Chondrocyte (in vitro differentiated cells): Measurements from ENCODE around the gene ITPKB. TPM values are rescaled to one million over a fixed set of nuclear protein-coding genes. Genes with fewer than 3 reads are reported as not detected.

Experiments used
- DNase-seq: peaks from one replicate; pipeline ENCODE4 v3.0.0; 2021; ENCODE audit warnings: mixed read lengths, low spot score
- H3K27ac Mint-ChIP-seq: one replicate; pipeline ENCODE4 v1.8.0; 2021; ENCODE audit warnings: mild to moderate bottlenecking, moderate library complexity, mixed read lengths; ENCODE audit not compliant: unreplicated experiment
- H3K27me3 Mint-ChIP-seq: 2 replicates; pipeline ENCODE4 v1.8.0; 2021; ENCODE audit warnings: low read depth, mixed read lengths
- H3K36me3 Mint-ChIP-seq: 2 replicates; pipeline ENCODE4 v1.8.0; 2021; ENCODE audit warnings: low read depth, mixed read lengths
- H3K4me1 Mint-ChIP-seq: 2 replicates; pipeline ENCODE4 v1.8.0; 2021; ENCODE audit warnings: low read depth, mild to moderate bottlenecking, mixed read lengths
- H3K4me3 Mint-ChIP-seq: one replicate; pipeline ENCODE4 v1.8.0; 2021; ENCODE audit warnings: mild to moderate bottlenecking, moderate library complexity, mixed read lengths; ENCODE audit not compliant: unreplicated experiment
- H3K9me3 Mint-ChIP-seq: 2 replicates; pipeline ENCODE4 v1.8.0; 2021; ENCODE audit warnings: low read depth, mixed read lengths
- CTCF ChIP-seq: fragments of 200-600 bp; sonication (generic); IDR thresholded peaks from 2 replicates; pipeline ENCODE4 v1.5.0; 2021; ENCODE audit warnings: antibody characterized with exemption, mild to moderate bottlenecking, moderate library complexity
- total RNA-seq: library from RNA; stranded (reverse); gene quantifications from 3 replicates; pipeline ENCODE4 v1.2.1, GENCODE V29; 2021

The ITPKB gene
- total RNA-seq, 1 donor from 2014 or later: 13.4 TPM

GRCh38 chr1:226733876-226734275, 5.2 kb downstream of the ITPKB start:
- H3K27me3 Mint-ChIP-seq: no peaks in the 10 kb centered on the region

GRCh38 chr1:226733304-226733703, 5.8 kb downstream of the ITPKB start:
- H3K4me1 Mint-ChIP-seq: peaks cover 11% of the 10 kb centered on the region
- peaks cover 7% of the 10 kb centered on the region for H3K36me3 Mint-ChIP-seq
- H3K9me3 Mint-ChIP-seq: no peaks in the 10 kb centered on the region
- no peak overlapping the region for H3K4me3 Mint-ChIP-seq
- H3K27ac Mint-ChIP-seq: no peak overlapping the region
- DNase-seq: no peak
- no peaks in the 10 kb centered on the region for H3K27me3 Mint-ChIP-seq
- TF ChIP-seq CTCF: no peak

More at GRCh38 chr1:226733876-226734275, 5.2 kb downstream of the ITPKB start:
- Mint-ChIP-seq H3K27ac (no peak overlapping the region), H3K4me1 (peaks cover 11% of the 10 kb centered on the region), H3K4me3 (no peak overlapping the region), H3K9me3 (no peaks in the 10 kb centered on the region), H3K36me3 (peaks cover 7% of the 10 kb centered on the region)
- TF ChIP-seq CTCF: no peak
- DNase-seq: no peak

- no peak for DNase-seq
- Mint-ChIP-seq H3K27ac (no peak overlapping the region), H3K36me3 (peaks cover 7% of the 10 kb centered on the region), H3K27me3 (no peaks in the 10 kb centered on the region), H3K4me1 (peaks cover 11% of the 10 kb centered on the region), H3K9me3 (no peaks in the 10 kb centered on the region), H3K4me3 (no peak overlapping the region)
- no peak for TF ChIP-seq CTCF
These were observed 6.2 kb downstream of the ITPKB start for GRCh38 chr1:226732856-226733291.

- H3K4me3 Mint-ChIP-seq: no peak overlapping the region
- TF ChIP-seq CTCF: no peak
- H3K4me1 Mint-ChIP-seq: peaks cover 14% of the 10 kb centered on the region
- DNase-seq: no peak
- no peak overlapping the region for H3K27ac Mint-ChIP-seq
- peaks cover 7% of the 10 kb centered on the region for H3K36me3 Mint-ChIP-seq
- H3K9me3 Mint-ChIP-seq: no peaks in the 10 kb centered on the region
- H3K27me3 Mint-ChIP-seq: no peaks in the 10 kb centered on the region
These were observed 7.7 kb downstream of the ITPKB start for GRCh38 chr1:226731257-226731893.

- peaks cover 7% of the 10 kb centered on the region for H3K36me3 Mint-ChIP-seq
- H3K27ac Mint-ChIP-seq: no peak overlapping the region
- H3K4me1 Mint-ChIP-seq: peaks cover 14% of the 10 kb centered on the region
These were observed 8.2 kb downstream of the ITPKB start for GRCh38 chr1:226730836-226731235.

More at GRCh38 chr1:226730836-226731235, 8.2 kb downstream of the ITPKB start:
- no peaks in the 10 kb centered on the region for H3K9me3 Mint-ChIP-seq
- no peaks in the 10 kb centered on the region for H3K27me3 Mint-ChIP-seq
- DNase-seq: no peak
- H3K4me3 Mint-ChIP-seq: no peak overlapping the region
- TF ChIP-seq CTCF: no peak
